ENCODE measurements around the gene NEDD1. TPM values are rescaled to one million over a fixed set of nuclear protein-coding genes. Genes with fewer than 3 reads are reported as not detected.

NEDD1 gene
- total RNA-seq, 1 experiment from 2014 or later, result 17.2 TPM

DNA sequence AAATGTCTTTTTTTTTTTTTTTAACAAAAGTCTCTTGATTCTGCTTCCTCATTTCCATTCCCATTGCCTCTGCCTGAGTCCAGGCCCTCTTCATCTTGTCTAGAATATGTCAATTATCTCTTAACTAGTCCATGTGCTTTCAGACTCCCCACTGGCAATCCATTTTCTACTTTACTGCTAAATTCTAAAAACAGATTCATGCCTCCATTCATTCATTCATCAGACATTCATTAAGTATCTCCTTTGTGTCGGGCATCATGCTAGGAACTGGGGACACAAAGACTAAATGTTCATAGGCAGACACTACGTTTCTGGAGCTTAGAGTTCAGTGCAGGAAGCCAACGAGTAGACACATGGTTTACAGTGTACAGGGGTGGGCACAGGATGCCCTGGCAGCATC is 9.6 kb upstream of the NEDD1 start:
- TF ChIP-seq, protein P1, sequence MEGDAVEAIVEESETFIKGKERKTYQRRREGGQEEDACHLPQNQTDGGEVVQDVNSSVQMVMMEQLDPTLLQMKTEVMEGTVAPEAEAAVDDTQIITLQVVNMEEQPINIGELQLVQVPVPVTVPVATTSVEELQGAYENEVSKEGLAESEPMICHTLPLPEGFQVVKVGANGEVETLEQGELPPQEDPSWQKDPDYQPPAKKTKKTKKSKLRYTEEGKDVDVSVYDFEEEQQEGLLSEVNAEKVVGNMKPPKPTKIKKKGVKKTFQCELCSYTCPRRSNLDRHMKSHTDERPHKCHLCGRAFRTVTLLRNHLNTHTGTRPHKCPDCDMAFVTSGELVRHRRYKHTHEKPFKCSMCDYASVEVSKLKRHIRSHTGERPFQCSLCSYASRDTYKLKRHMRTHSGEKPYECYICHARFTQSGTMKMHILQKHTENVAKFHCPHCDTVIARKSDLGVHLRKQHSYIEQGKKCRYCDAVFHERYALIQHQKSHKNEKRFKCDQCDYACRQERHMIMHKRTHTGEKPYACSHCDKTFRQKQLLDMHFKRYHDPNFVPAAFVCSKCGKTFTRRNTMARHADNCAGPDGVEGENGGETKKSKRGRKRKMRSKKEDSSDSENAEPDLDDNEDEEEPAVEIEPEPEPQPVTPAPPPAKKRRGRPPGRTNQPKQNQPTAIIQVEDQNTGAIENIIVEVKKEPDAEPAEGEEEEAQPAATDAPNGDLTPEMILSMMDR (conservative IDR thresholded peaks at IDR 0.05), result no peak
- H4K20me1 ChIP-seq (ENCODE audit: control insufficient read depth, insufficient read depth, insufficient read length), result no peaks in the 10 kb centered on the region
- H2BK5ac ChIP-seq (ENCODE audit: insufficient read length, low read length), result no peak overlapping the region
- H2BK20ac ChIP-seq (ENCODE audit: low read depth, low read length, poor library complexity, severe bottlenecking), result no peak overlapping the region
- no peak overlapping the region for H3K9ac ChIP-seq (ENCODE audit: extremely low read depth, insufficient read length, low read length)
- H3K9me3 ChIP-seq (ENCODE audit: control insufficient read depth, low read depth, low read length), result no peaks in the 10 kb centered on the region
- WGBS (ENCODE audit: extremely low coverage, insufficient read length, low lambda C conversion rate), result no CpG with 5 or more reads among the region's 3 CpGs
- H3K4me1 ChIP-seq (ENCODE audit: insufficient read depth, low read length), result no peaks in the 10 kb centered on the region
- H3K18ac ChIP-seq (ENCODE audit: insufficient read length, low read depth, low read length), result no peak overlapping the region
- H2AFZ ChIP-seq (ENCODE audit: low read length), result no peak overlapping the region
- no peak overlapping the region for H3K14ac ChIP-seq (ENCODE audit: insufficient read depth, low read length)
- no peak overlapping the region for H2BK12ac ChIP-seq (ENCODE audit: insufficient read length, low read depth, low read length)
- H3K4me1 Mint-ChIP-seq, result no peaks in the 10 kb centered on the region
- H3T11ph ChIP-seq (ENCODE audit: low read length), result no peak overlapping the region
- no peaks in the 10 kb centered on the region for H3K23me2 ChIP-seq (ENCODE audit: insufficient read length, low read depth, low read length, poor library complexity, severe bottlenecking)
- H3K27ac ChIP-seq (ENCODE audit: insufficient read length, low read depth, low read length), result no peak overlapping the region
- H3K79me2 ChIP-seq (ENCODE audit: insufficient read depth, low read length), result no peaks in the 10 kb centered on the region
- no peak overlapping the region for H3K4ac ChIP-seq (ENCODE audit: low read depth, low read length)
- no peak overlapping the region for H2BK15ac ChIP-seq (ENCODE audit: low read depth, low read length)
- H2BK120ac ChIP-seq (ENCODE audit: low read depth, low read length, poor library complexity, severe bottlenecking), result no peak overlapping the region
- no peaks in the 10 kb centered on the region for H3K27me3 ChIP-seq (ENCODE audit: insufficient read depth, low read length)
- DNase-seq, result no peak
- H3K4me2 ChIP-seq (ENCODE audit: insufficient read depth, insufficient read length, low read length), result no peak overlapping the region
- no peak overlapping the region for H4K5ac ChIP-seq (ENCODE audit: insufficient read length, low read depth, low read length)
- no peak overlapping the region for H4K91ac ChIP-seq (ENCODE audit: insufficient read length, low read depth, low read length)
- no peak overlapping the region for H4K8ac ChIP-seq (replicated peaks; ENCODE audit: insufficient read length, low read depth, low read length)
- H3K27ac Mint-ChIP-seq, result no peak overlapping the region
- H3K56ac ChIP-seq (ENCODE audit: insufficient read length, low read depth, low read length), result no peak overlapping the region
- no peak overlapping the region for H3K4me3 Mint-ChIP-seq
- peaks cover 6 to 17% (median 7%) of the 10 kb centered on the region in 3 experiments; a peak in 6 of 7 replicates for H3K36me3 Mint-ChIP-seq (ENCODE audit: insufficient read depth in 1 of 3, low read depth in 3 of 3)
- no peak overlapping the region for H3K23ac ChIP-seq (ENCODE audit: insufficient read length, low read depth, low read length)
- no peaks in the 10 kb centered on the region for H3K79me1 ChIP-seq (ENCODE audit: insufficient read depth, low read depth, low read length, poor library complexity, severe bottlenecking)
- H3K9me3 Mint-ChIP-seq, result peaks cover 14 to 18% of the 10 kb centered on the region in 2 experiments
- no peak overlapping the region for H2AK5ac ChIP-seq (ENCODE audit: insufficient read length, low read length)
- H3K27me3 Mint-ChIP-seq (ENCODE audit: low read depth), result no peaks in the 10 kb centered on the region

Data from H9 (cell line).